ENCODE results near the gene NEUROG2.
A peak's percentile ranks its signal among the peaks of the same experiment; 100 is the strongest.
"Not testable (repeated sequence)": the region's sequence is repeated elsewhere in the genome, so short reads cannot be mapped to it uniquely, and the experiment has no call there.

NEUROG2 gene

GRCh38 chr4:112516066-112516470 is at the start of gene NEUROG2:
Gene NEUROG2 (minus strand): TSS chr4:112516180. CDS start chr4:112515475, 705 bp downstream.
- no peak for DNase-seq (ENCODE audit: low read depth in 2 of 2)

DNA sequence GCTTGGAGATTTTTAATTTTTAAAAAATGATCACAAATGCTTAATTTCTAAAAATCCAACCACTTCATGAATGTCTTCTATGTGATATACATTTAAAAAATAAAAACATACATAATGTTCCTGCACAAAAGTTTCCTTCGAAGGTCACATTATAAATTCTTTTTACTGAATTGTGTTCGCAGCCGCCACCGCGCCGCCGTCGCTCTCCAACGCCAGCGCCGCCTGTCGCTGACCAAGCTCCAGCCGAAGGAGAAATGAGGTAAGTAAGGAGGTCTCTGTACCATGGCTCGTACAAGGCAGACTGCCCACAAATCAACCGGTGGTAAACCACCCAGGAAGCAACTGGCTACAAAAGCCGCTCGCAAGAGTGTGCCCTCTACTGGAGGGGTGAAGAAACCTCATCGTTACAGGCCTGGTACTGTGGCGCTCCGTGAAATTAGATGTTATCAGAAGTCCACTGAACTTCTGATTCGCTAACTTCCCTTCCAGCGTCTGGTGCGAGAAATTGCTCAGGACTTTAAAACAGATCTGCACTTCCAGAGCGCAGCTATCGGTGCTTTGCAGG is 48.8 kb upstream of the NEUROG2 start:
- no peak for DNase-seq (ENCODE audit: low read depth in 2 of 2)

DNA sequence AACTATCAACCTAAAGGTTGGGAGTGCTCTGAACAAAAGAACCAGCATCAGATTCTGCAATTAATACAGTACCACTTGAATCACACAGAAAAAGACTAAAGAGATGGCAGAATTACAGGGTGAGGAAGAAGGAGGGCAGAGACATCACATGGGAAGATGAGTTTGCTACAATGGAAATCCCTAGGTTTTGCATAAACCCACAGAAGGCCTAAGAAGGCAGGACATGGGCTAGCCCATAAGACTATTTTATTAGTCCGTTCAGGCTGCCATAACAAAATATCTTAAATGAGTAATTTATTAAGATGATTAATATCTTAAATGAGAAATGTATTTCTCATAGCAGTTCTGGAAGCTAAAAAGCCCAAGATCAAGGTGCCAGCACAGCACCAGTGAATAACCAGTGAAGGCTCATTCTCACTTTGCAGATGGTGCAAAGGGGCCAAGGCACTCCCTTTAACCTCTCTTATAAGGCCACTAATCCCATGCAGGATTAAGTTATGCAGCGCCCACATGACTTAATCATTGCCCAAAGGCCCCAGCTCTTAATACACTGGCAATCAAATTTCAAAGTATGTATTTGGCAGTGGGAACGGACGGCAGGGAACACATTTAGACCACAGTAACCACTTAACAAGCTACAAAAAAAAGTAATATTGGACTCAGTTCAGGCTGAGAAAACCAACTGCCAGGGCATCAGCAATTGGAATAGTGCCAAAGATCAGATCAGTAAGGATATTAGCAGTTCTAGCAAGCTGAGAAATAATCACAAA is 47.6 kb upstream of the NEUROG2 start:
- no peak for DNase-seq (ENCODE audit: low read depth in 2 of 2)

GRCh38 chr4:112562254-112562879 is 46.4 kb upstream of the NEUROG2 start:
- DNase-seq (ENCODE audit: low read depth in 2 of 2) = no peak

- no peak for DNase-seq (ENCODE audit: low read depth in 2 of 2)
These were observed 44.1 kb upstream of the NEUROG2 start for GRCh38 chr4:112560084-112560483.

- DNase-seq (ENCODE audit: low read depth in 2 of 2) = no peak
These were observed 43.1 kb upstream of the NEUROG2 start for GRCh38 chr4:112559053-112559452.

DNA sequence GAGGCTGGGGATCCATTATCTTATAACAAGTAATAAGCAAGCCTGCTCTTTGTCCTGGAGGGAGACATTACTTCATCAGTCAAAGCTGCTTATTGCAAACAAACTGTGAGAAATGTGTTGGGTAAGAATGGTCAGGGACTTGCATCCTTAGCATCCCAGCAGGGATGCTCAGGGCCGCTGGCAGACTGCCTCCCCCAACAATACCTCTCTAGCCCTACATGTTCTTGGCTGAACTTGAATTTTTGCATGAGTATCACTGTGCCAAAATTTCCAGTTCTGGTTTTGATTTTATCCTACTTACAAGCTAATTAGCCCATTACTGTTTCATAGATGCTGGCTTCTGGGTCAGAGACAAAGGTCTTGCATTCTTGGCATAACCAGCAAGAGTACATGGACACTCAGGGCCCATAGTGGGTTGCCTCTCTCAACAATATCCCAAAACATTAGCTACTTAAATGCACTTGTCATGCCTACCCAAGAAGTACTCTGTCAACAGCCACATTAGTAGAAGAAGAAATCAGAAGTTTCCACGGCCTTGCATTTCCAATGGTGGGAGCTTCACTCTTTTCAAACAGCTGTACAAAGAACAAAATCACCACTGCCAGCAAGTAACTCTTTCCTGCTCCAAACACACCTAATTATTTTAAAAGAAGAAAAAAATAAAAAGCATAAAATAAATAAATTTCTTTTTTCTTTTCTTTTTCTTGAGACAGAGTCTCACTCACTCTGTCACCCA is 41.9 kb upstream of the NEUROG2 start:
- no peak for DNase-seq (ENCODE audit: low read depth in 2 of 2)

DNA sequence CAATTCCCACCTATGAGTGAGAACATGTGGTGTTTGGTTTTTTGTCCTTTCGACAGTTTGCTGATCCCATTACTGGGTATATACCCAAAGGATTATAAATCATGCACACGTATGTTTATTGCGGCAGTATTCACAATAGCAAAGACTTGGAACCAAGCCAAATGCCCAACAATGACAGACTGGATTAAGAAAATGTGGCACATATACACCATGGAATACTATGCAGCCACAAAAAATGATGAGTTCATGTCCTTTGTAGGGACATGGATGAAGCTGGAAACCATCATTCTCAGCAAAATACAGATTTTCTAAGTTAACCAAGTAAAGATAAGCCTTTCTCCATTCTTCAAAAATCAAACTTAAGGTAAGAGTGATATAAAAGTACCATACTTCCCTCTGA is 38.3 kb upstream of the NEUROG2 start:
- DNase-seq (ENCODE audit: low read depth in 2 of 2) = not testable (repeated sequence)

DNA sequence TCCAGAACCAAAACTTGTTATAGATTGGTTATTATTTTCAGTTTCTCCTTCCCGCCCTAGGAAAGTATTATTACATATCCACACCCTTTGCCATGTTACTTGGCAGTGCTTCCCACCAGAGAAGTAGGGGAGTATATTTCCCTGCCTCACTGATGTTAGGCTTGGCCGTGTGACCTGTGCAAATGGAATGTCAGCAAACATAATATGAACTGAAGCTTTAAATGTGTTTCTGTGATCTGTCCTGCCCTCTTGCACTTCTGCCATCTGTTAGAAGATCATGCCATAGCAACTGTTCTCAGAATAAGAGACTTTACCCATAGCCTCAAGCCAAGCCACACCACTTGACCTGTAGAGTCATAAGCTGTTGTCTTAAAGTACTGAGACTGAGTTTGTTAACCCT is 36.7 kb upstream of the NEUROG2 start:
- DNase-seq (ENCODE audit: low read depth in 2 of 2) = no peak

DNA sequence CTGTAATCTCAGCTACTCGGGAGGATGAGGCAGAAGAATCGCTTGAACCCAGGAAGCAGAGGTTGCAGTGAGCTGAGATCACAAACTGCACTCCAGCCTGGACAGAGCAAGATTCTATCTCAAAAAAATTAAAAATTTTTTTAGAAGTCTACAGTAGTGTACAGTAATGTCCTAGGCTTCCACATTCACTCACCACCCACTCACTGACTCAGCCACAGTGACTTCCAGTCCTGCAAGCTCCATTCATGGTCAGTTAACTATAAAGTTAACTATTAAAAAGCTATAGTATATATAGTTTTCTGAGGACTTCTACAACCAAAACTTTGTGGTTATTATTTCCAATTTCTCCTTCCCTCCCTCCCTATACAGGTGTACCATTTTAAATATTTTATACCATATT is 34.7 kb upstream of the NEUROG2 start:
- DNase-seq (ENCODE audit: low read depth in 2 of 2) = no peak

- DNase-seq (ENCODE audit: low read depth in 2 of 2) = no peak
These were observed 30.5 kb upstream of the NEUROG2 start for GRCh38 chr4:112546476-112546875.

GRCh38 chr4:112545346-112545745 is 29.4 kb upstream of the NEUROG2 start:
- no peak for DNase-seq (ENCODE audit: low read depth in 2 of 2)

DNA sequence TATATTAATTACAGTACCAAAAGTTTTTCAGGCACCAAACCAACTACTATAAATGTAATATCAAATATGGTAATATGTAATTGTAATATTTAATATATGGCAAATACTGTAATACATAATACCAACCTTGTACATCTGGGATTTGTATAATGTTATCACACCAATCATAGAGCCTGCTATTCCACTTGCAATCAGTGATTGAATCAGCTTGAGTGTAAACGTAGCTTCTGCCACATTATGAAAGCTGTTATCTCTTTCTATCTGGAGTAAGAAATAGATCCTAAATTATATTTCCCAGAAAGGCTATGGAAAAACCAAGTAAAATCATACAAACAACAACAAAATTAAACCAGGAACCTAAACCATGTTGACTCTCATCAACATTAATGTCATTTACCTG is 24.7 kb upstream of the NEUROG2 start:
- no peak for DNase-seq (ENCODE audit: low read depth in 2 of 2)

DNA sequence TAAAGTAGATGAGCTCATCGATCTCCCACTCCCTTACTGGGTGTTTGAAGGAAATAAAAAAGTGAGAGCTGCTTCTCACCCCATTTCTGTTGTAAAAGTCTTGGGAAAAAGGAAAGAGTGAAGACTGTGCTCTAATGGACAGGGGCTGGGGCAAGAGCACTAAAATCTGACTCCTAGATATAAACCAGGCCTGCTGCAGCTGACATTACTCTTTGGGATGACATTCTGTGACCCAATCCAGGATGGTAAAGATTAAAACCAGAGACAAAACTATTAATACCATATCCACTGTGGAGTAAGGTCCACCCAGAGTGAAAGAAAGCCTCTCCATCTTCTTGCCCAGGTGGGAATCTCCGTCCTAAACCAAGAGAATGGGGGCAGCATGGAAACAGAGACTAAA is 20.1 kb upstream of the NEUROG2 start:
- no peak for DNase-seq (ENCODE audit: low read depth in 2 of 2)

DNA sequence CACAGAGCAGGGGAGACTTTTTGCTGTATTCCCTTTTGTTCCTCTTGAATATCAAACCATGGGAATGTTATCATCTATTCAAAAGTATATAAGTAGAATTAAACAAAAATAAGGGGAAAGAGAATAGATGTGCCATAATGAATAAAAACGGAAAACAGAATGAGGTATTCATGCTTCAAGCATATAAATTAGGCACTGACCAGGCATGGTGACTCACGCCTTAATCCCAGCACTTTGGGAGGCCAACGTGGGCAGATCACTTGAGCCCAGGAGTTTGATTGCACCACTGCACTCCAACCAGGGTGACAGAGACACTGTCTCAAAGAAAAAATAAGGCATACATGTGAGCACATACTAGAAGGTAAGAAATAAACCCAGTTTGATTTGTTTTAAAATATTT is 16.3 kb upstream of the NEUROG2 start:
- no peak for DNase-seq (ENCODE audit: low read depth in 2 of 2)

- no peak for DNase-seq (ENCODE audit: low read depth in 2 of 2)
These were observed 15.2 kb upstream of the NEUROG2 start for GRCh38 chr4:112531146-112531545.

DNA sequence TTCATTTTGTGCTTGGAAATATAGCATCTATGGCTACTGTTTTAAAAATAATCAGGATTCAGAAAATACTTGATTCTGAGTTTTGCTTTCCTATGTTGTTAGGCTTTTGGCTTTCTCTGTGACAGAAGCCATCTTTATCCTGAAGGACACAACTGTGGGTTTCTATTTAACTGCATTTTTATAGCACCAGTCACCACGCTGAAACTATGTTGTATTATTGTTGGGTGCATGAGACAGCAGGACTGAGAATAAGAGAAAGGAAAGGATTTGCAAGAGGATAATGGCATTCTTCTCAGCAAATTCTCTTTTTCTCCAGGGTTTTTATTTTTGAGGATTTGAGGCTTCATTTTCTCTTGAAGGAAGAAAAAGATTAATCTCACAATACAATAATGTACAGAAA is 10.1 kb upstream of the NEUROG2 start:
- no peak for DNase-seq (ENCODE audit: low read depth in 2 of 2)

DNA sequence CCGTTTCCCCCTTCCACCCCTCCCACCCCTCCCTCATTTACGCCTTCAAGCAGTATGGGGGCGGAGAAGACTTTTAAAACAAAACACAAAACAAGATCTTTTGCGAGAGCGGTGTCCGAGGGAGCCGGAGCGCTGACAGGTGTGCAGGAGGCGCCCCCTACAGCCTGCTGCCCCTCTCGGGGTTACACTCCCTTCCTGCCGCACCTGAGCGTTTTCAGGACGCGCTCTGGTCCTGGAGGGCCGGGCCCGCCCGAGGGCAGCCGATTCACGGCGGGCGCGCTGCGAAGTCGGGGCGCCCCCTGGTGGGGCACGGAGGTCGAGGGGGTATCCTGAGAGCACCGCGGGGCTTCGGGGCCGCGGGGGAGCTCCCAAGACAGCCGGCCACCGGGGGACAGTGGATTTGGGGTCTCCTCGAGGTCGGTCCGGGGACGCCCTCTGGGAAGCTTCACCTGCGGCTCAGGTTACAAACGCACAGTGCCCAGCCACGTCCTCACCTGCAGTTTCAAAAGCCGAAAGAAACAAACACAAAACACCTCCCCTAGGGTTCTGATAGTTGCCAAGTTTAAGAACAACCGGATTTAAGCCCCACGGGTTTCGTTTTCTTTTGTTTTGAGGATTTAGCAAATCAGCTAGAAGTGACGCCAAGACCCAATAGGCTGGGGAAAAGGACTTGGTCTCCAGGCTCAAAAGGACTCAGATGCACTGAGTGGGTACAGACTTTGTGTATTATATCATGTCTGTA is 8.0 kb upstream of the NEUROG2 start:
- DNase-seq (ENCODE audit: low read depth in 2 of 2) = peak; percentile 57 to 70

- DNase-seq (ENCODE audit: low read depth in 2 of 2) = no peak
These were observed 7.2 kb upstream of the NEUROG2 start for GRCh38 chr4:112523008-112523721.

DNA sequence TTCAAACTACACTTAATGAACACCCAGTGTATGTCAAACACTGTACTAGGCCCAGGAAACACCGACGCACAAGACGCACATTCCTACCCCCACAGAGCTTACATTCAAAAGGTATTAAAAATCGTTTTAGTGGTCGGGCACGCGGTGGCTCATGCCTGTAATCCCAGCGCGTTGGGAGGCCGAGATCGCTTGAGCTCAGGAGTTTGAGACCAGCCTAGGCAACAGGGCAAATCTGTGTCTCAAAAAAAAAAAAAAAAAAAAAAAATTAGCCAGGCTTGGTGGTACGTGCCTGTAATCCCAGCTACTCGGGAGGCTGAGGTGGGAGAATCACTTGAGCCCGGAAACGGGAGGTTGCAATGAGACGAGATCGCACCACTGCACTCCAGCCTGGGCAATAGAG is 6.5 kb upstream of the NEUROG2 start:
- not testable (repeated sequence) for DNase-seq (ENCODE audit: low read depth in 2 of 2)

All from stimulated activated CD4-positive, alpha-beta T cell treated with anti-CD3 and anti-CD28 coated beads, Interleukin-15, amount 100 ng/mL, for 48 hours (primary cell).